K562 (cell line): ENCODE results near the gene DGCR8. TPM values are rescaled to one million over a fixed set of nuclear protein-coding genes. Genes with fewer than 3 reads are reported as not detected.

Experiments
- MCM5 ChIP-seq: fragments of 450-650 bp; IDR thresholded peaks from 2 replicates; pipeline ENCODE4 v1.6.1; 2016; ENCODE audit warnings: low read depth
- NCOA2 ChIP-seq, 2 experiments: fragments of 450-650 bp; IDR thresholded peaks; 2 replicates each; pipeline ENCODE4 v1.6.1; 2018; ENCODE audit warnings: mild to moderate bottlenecking in 2 of 2, moderate library complexity in 1 of 2; ENCODE audit not compliant: partially characterized antibody in 2 of 2
- RFX1 ChIP-seq: fragments of 450-650 bp; IDR thresholded peaks from 2 replicates; pipeline ENCODE4 v1.6.1; 2016; ENCODE audit warnings: mild to moderate bottlenecking, moderate library complexity
- SPI1 ChIP-seq: IDR thresholded peaks from 2 replicates; pipeline ENCODE4 v1.6.1; 2011; ENCODE audit warnings: low read depth, low read length, control low read depth, borderline replicate concordance
- U2AF2 ChIP-seq: fragments of 200-400 bp; formaldehyde crosslinking; optimal IDR thresholded peaks from 2 replicates; pipeline ENCODE3; 2017; ENCODE audit warnings: low read depth, mild to moderate bottlenecking, low read length
- ZBTB1 ChIP-seq: sonication (generic); formaldehyde crosslinking; IDR thresholded peaks from 2 replicates; pipeline ENCODE4 v1.8.1; 2023; ENCODE audit warnings: missing genetic modification reagents, low read depth, mild to moderate bottlenecking, borderline replicate concordance
- ZFP1 ChIP-seq: fragments of 450-650 bp; formaldehyde crosslinking; IDR thresholded peaks from 2 replicates; pipeline ENCODE4 v1.4.0; 2020; ENCODE audit warnings: mild to moderate bottlenecking, mixed read lengths
- ZNF12 ChIP-seq: sonication (generic); formaldehyde crosslinking; IDR thresholded peaks from 2 replicates; pipeline ENCODE4 v1.4.0; 2020; ENCODE audit warnings: mild to moderate bottlenecking, missing genetic modification reagents
- ZNF146 ChIP-seq: IDR thresholded peaks from one replicate; pipeline ENCODE4 v1.6.1; 2018; ENCODE audit warnings: missing compliant biosample characterization; ENCODE audit not compliant: unreplicated experiment
- ZNF57 ChIP-seq: fragments of 450-650 bp; formaldehyde crosslinking; IDR thresholded peaks from 2 replicates; pipeline ENCODE4 v1.4.0; 2020; ENCODE audit warnings: mild to moderate bottlenecking, moderate library complexity
- polyA plus RNA-seq, 8 experiments: library from polyadenylated mRNA; depleted of rRNA in 4 of 8; stranded (reverse) in 5 of 8; unstranded in 3 of 8; fragments of >200 nt; fragmentation: Nextera tagmentation in 2 of 8; fragmentation: Illumina TruSeq in 1 of 8; extraction: Ambion mirVana in 2 of 8; extraction: Trizol in 1 of 8; gene quantifications; 2 replicates each; pipeline versions ENCODE4 v1.2.1 to v1.2.3, GENCODE V29; 2011 to 2014; ENCODE audit warnings: inconsistent platforms in 1 of 8, missing spikeins in 1 of 8
- total RNA-seq, 7 experiments: library from RNA; depleted of rRNA in 6 of 7; stranded (reverse); fragments of >200 nt in 6 of 7; fragmentation: Illumina TruSeq in 2 of 7; extraction: Trizol in 2 of 7; gene quantifications; 2 replicates each; pipeline versions ENCODE4 v1.2.1 to v1.2.3, GENCODE V29; 2011 to 2021; ENCODE audit warnings: low replicate concordance in 1 of 7
- TF ChIP-seq, protein P1 (sequence below), 2 experiments: fragments of 450-650 bp in 1 of 2; IDR thresholded peaks; 2 replicates each; pipeline ENCODE4 v1.6.1; 2011 to 2017; ENCODE audit warnings: low read depth in 2 of 2, antibody characterized with exemption in 1 of 2, borderline replicate concordance in 1 of 2, low read length in 1 of 2, mild to moderate bottlenecking in 1 of 2, mixed read lengths in 1 of 2; ENCODE audit not compliant: control insufficient read depth in 1 of 2
- TF ChIP-seq, protein P2 (sequence below), 2 experiments: fragments of 450-650 bp; IDR thresholded peaks; 2 replicates each; pipeline ENCODE4 v1.6.1; 2016; ENCODE audit warnings: mild to moderate bottlenecking in 2 of 2, borderline replicate concordance in 1 of 2, low read depth in 1 of 2, moderate library complexity in 1 of 2
- TF ChIP-seq, protein P3 (sequence below): fragments of 250-450 bp; sonication (Bioruptor Pico); IDR thresholded peaks from 2 replicates; pipeline ENCODE4 v1.6.1; 2021; ENCODE audit warnings: mild to moderate bottlenecking

DGCR8 gene
- total and polyA plus RNA-seq, 9 of the 15 experiments (the other 6 are each of a cell fraction or from before 2014, with no cell fraction given): 5.9 to 144 (median 80.1) TPM

DNA sequence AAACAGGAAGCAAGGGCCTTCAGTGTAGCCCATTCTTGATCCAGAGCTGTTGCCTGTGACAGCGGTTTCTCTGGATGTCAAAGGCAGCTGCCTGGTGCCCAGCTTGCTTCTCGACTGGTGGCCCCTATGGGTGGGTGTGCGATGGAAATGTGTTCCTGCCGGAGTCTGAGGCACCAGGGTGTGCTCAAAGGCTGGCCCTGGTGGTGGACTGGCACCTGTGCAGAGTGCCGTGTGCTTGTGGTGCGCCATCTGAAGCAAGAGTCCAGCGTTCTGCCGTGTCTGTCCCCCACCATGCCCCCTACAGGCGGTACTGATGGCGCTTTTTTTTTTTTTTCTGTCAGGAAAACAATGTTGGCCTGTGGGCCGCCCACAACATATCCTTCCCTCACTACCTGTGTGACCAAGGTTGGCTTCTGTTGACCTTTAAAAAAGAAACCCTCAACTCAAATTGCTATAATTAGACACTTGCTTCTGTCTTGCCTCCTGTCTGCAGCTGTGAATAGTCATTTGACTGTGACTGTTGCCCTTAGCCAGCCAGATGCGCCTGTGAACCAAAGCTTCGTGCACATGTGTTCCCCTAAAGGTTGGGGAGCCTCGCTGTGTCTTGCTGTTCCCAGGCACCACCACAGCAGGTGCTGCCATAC, 31.1 kb downstream of the DGCR8 start (continued):
- no peak for TF ChIP-seq U2AF2
- no peak for TF ChIP-seq ZNF146
- no peak for TF ChIP-seq ZBTB1 (CRISPR knock-in tag)
- peak; percentile 4; the same call in 1 of the 2 replicates for TF ChIP-seq SPI1
- no peak for TF ChIP-seq NCOA2 (IDR thresholded peaks at IDR 0.05; ENCODE audit: partially characterized antibody in 2 of 2)
- no peak for TF ChIP-seq ZFP1
- no peak for TF ChIP-seq RFX1
- TF ChIP-seq, protein P1, sequence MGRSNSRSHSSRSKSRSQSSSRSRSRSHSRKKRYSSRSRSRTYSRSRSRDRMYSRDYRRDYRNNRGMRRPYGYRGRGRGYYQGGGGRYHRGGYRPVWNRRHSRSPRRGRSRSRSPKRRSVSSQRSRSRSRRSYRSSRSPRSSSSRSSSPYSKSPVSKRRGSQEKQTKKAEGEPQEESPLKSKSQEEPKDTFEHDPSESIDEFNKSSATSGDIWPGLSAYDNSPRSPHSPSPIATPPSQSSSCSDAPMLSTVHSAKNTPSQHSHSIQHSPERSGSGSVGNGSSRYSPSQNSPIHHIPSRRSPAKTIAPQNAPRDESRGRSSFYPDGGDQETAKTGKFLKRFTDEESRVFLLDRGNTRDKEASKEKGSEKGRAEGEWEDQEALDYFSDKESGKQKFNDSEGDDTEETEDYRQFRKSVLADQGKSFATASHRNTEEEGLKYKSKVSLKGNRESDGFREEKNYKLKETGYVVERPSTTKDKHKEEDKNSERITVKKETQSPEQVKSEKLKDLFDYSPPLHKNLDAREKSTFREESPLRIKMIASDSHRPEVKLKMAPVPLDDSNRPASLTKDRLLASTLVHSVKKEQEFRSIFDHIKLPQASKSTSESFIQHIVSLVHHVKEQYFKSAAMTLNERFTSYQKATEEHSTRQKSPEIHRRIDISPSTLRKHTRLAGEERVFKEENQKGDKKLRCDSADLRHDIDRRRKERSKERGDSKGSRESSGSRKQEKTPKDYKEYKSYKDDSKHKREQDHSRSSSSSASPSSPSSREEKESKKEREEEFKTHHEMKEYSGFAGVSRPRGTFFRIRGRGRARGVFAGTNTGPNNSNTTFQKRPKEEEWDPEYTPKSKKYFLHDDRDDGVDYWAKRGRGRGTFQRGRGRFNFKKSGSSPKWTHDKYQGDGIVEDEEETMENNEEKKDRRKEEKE (IDR thresholded peaks at IDR 0.05; ENCODE audit: borderline replicate concordance in 1 of 2, control insufficient read depth in 1 of 2, low read depth in 2 of 2, low read length in 1 of 2): peak in 1 of 2 experiments; percentile 20; a peak in 1 of 4 replicates
- peak; percentile 45; the same call in 1 of the 2 replicates for TF ChIP-seq ZNF57
- TF ChIP-seq, protein P2, sequence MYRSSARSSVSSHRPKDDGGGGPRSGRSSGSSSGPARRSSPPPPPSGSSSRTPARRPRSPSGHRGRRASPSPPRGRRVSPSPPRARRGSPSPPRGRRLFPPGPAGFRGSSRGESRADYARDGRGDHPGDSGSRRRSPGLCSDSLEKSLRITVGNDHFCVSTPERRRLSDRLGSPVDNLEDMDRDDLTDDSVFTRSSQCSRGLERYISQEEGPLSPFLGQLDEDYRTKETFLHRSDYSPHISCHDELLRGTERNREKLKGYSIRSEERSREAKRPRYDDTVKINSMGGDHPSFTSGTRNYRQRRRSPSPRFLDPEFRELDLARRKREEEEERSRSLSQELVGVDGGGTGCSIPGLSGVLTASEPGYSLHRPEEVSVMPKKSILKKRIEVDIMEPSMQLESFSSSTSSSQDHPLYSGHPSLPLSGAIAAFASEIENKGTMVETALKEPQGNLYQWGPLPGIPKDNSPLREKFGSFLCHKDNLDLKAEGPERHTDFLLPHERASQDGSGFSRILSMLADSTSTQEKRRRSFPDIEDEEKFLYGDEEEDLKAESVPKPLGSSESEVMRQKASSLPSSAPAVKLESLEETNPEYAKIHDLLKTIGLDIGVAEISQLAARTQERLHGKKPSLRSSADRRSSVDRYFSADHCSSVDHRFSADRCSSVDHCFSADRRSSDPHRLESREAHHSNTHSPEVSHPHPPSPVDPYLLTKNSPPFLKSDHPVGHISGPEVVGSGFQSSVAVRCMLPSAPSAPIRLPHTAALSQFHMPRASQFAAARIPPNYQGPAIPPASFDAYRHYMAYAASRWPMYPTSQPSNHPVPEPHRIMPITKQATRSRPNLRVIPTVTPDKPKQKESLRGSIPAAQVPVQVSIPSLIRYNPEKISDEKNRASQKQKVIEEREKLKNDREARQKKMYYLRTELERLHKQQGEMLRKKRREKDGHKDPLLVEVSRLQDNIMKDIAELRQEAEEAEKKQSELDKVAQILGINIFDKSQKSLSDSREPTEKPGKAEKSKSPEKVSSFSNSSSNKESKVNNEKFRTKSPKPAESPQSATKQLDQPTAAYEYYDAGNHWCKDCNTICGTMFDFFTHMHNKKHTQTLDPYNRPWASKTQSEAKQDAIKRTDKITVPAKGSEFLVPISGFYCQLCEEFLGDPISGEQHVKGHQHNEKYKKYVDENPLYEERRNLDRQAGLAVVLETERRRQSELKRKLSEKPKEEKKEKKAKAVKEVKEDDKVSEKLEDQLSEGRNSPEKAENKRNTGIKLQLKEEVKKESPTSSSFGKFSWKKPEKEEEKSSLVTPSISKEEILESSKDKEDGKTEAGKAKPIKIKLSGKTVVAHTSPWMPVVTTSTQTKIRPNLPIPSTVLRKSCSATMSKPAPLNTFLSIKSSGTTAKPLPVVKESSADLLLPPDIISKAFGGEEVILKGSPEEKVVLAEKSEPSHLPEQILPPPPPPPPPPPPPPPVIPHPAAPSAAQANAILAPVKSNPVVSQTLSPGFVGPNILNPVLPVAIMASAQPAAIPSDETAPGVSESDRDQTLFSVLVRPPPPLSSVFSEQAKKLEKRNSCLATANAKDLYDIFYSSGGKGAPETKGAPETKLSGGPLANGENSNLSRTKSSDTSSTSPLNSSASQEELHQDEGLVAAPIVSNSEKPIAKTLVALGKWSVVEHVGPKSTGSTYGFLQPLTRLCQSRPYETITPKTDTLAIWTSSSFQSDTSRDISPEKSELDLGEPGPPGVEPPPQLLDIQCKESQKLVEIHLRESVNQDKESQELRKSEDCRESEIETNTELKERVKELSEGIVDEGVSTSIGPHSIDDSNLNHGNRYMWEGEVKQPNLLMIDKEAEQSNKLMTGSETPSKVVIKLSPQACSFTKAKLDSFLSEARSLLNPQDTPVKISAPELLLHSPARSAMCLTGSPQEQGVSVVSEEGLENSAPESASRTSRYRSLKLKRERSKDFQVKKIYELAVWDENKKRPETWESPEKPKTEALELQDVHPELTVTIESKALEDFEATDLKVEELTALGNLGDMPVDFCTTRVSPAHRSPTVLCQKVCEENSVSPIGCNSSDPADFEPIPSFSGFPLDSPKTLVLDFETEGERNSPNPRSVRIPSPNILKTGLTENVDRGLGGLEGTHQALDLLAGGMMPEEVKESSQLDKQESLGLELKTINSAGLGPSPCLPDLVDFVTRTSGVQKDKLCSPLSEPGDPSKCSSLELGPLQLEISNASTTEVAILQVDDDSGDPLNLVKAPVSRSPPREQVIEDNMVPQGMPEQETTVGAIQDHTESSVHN (IDR thresholded peaks at IDR 0.05; ENCODE audit: borderline replicate concordance in 1 of 2, low read depth in 1 of 2): no peak
- no peak for TF ChIP-seq MCM5
- no peak for TF ChIP-seq ZNF12 (CRISPR knock-in tag)
- TF ChIP-seq, protein P3, sequence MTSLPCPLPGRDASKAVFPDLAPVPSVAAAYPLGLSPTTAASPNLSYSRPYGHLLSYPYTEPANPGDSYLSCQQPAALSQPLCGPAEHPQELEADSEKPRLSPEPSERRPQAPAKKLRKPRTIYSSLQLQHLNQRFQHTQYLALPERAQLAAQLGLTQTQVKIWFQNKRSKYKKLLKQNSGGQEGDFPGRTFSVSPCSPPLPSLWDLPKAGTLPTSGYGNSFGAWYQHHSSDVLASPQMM: no peak
